Adrenal gland (tissue), 12 donors: ENCODE measurements around the gene TMEM156. TPM values are rescaled to one million over a fixed set of nuclear protein-coding genes. Genes with fewer than 3 reads are reported as not detected.
A peak's percentile ranks its signal among the peaks of the same experiment; 100 is the strongest.
"Not testable (repeated sequence)": the region's sequence is repeated elsewhere in the genome, so short reads cannot be mapped to it uniquely, and the experiment has no call there.

ENCODE experiments used
- DNase-seq, 7 donors: peaks; one replicate each; pipeline ENCODE4 v3.0.0-alpha.2; 2019 to 2020
- H3K27ac ChIP-seq, 5 donors: fragments of 200-600 bp; sonication (generic) in 4 of 5; 1 replicate in 3 of 5; 2 replicates in 2 of 5; pipeline versions ENCODE4 v1.5.1 to v1.8.0; 2016 to 2020; ENCODE audit warnings: mild to moderate bottlenecking in 1 of 5
- H3K27me3 ChIP-seq: fragments of 200-600 bp; 2 replicates; pipeline ENCODE4 v1.8.0; 2021
- H3K36me3 ChIP-seq, 2 donors: fragments of 200-600 bp; replicated peaks in 1 of 2; 1 replicate in 1 of 2; 2 replicates in 1 of 2; pipeline versions ENCODE4 v1.5.1 to v1.8.0; 2018 to 2022
- H3K4me1 ChIP-seq, 2 donors: fragments of 200-600 bp; replicated peaks in 1 of 2; 1 replicate in 1 of 2; 2 replicates in 1 of 2; pipeline versions ENCODE4 v1.5.1 to v1.8.0; 2018 to 2021
- H3K4me3 ChIP-seq, 4 donors: fragments of 200-600 bp; sonication (generic) in 3 of 4; one replicate each; pipeline ENCODE4 v1.5.1; 2016 to 2018
- H3K9me3 ChIP-seq, 3 donors: fragments of 200-600 bp; sonication (generic) in 1 of 3; replicated peaks in 1 of 3; 1 replicate in 2 of 3; 2 replicates in 1 of 3; pipeline versions ENCODE4 v1.5.1 to v1.8.0; 2016 to 2021
- CTCF ChIP-seq, 6 experiments: fragments of 450-650 bp in 4 of 6; fragments of 200-600 bp in 2 of 6; sonication (generic) in 1 of 6; IDR thresholded peaks; 1 replicate in 5 of 6; 2 replicates in 1 of 6; pipeline versions ENCODE4 v1.5.1 to v1.8.0; 2016 to 2021; ENCODE audit warnings: antibody characterized with exemption in 6 of 6, mild to moderate bottlenecking in 2 of 6, moderate library complexity in 1 of 6
- POLR2A ChIP-seq, 2 donors: fragments of 450-650 bp; IDR thresholded peaks; one replicate each; pipeline ENCODE4 v1.6.1; 2017; ENCODE audit warnings: antibody characterized with exemption in 2 of 2, mild to moderate bottlenecking in 2 of 2, moderate library complexity in 1 of 2
- WGBS, 4 donors: extraction: QIAGEN DNeasy Blood & Tissue Kit in 2 of 4; methylation state at CpG; one replicate each; pipeline versions ENCODE4 v1.1.5 to v1.1.7; 2013 to 2017; 5-methylcytosine and 5-hydroxymethylcytosine counted together
- intact Hi-C, 2 donors: fragments of 100-400 bp; cut with DNase I; formaldehyde crosslinking; loops; one replicate each; pipeline versions ENCODE4 v1.14.1 to v1.15.0; 2022 to 2023
- polyA plus RNA-seq, 3 donors: library from polyadenylated mRNA; stranded (reverse); fragments of 200-250 nt in 2 of 3; fragments of 350-450 nt in 1 of 3; fragmentation: Illumina TruSeq in 1 of 3; extraction: RNeasy Lipid Tissue Mini Kit (QIAGEN cat#74804) in 1 of 3; gene quantifications; one replicate each; pipeline ENCODE4 v1.2.3, GENCODE V29; 2013 to 2014
- total RNA-seq, 9 donors: library from RNA; depleted of rRNA in 4 of 9; stranded (reverse); fragments of >200 nt in 4 of 9; fragments of 120-200 nt in 1 of 9; fragmentation: NEBNext Ultra II Directional in 1 of 9; extraction: Animal tissue kit (Norgen Biotek cat#: 25700) in 1 of 9; gene quantifications; one replicate each; pipeline versions ENCODE4 v1.1.0 to v1.2.4, GENCODE V29; 2013 to 2023
- donor health status: healthy with polysubstance abuse.
- donor health status: Bipolar disorder and iron deficiency.
- donor health status: DM: yes; HTN: yes; CAD: no.
- donor health status: DM: no; HTN: no; CAD: no.
- donor health status: DM: no; HTN: no; CAD: no.
- donor health status: DM: yes; HTN: yes; CAD: no.

The TMEM156 gene
- total and polyA plus RNA-seq, 12 donors: 0.29 to 4.1 (median 0.88) TPM; not detected in 2

- no peak overlapping the region for H3K4me3 ChIP-seq
- no peaks in the 10 kb centered on the region for H3K27me3 ChIP-seq
- DNase-seq: no peak
- no peak for TF ChIP-seq POLR2A (IDR thresholded peaks at IDR 0.05)
- no peak for TF ChIP-seq CTCF (IDR thresholded peaks at IDR 0.05)
- H3K36me3 ChIP-seq: no peaks in the 10 kb centered on the region
- intact Hi-C loops: no loop called here
- no peaks in the 10 kb centered on the region for H3K9me3 ChIP-seq
- 87 to 96% (median 95%) methylated on average over 5 of the region's 5 CpGs for WGBS, 4 donors
- H3K4me1 ChIP-seq: no peaks in the 10 kb centered on the region
- no peak overlapping the region for H3K27ac ChIP-seq
These were observed 42.0 kb downstream of the TMEM156 start for GRCh38 chr4:38990241-38990640.

GRCh38 chr4:38989487-38989886, 42.7 kb downstream of the TMEM156 start:
- DNase-seq: peak in 1 of 7 donors; percentile 31
- H3K4me3 ChIP-seq: no peak overlapping the region
- H3K36me3 ChIP-seq: no peaks in the 10 kb centered on the region
- WGBS, 4 donors: 86 to 95% (median 92%) methylated on average over 6 of the region's 6 CpGs
- intact Hi-C loops: no loop called here
- no peaks in the 10 kb centered on the region for H3K27me3 ChIP-seq
- TF ChIP-seq CTCF (IDR thresholded peaks at IDR 0.05): no peak
- TF ChIP-seq POLR2A (IDR thresholded peaks at IDR 0.05): no peak
- H3K27ac ChIP-seq: no peak overlapping the region
- no peaks in the 10 kb centered on the region for H3K9me3 ChIP-seq
- no peaks in the 10 kb centered on the region for H3K4me1 ChIP-seq

DNA sequence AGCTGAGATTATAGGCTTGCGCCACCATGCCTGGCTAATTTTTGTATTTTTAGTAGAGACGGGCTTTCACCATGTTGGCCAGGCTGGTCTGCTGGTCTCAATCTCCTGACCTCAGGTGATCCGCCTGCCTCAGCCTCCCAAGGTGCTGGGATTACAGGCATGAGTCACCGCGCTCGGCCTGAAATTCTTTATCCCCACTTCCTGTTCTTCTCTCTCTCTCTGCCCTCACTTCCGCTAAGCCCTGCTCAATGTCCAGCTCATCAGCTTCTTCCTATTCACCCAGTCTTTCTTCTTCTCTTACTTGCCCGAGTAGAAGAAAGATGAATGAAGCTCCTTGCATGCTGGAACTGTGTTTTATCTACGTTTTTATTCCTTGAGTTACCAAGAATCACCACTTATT, 43.9 kb downstream of the TMEM156 start:
- intact Hi-C loops, H3K4me1 ChIP-seq, H3K9me3 ChIP-seq, H3K36me3 ChIP-seq, H3K27ac ChIP-seq, DNase-seq, H3K4me3 ChIP-seq, H3K27me3 ChIP-seq: not testable (repeated sequence)
- WGBS, 4 donors: 73 to 95% (median 87%) methylated on average over 7 to 9 of the region's 9 CpGs

GRCh38 chr4:38987491-38987890, 44.7 kb downstream of the TMEM156 start:
- H3K4me3 ChIP-seq: no peak overlapping the region
- no peaks in the 10 kb centered on the region for H3K4me1 ChIP-seq
- DNase-seq: no peak
- intact Hi-C loops: no loop called here
- no peaks in the 10 kb centered on the region for H3K27me3 ChIP-seq
- TF ChIP-seq POLR2A (IDR thresholded peaks at IDR 0.05) (no peak), CTCF (IDR thresholded peaks at IDR 0.05) (no peak)
- no peaks in the 10 kb centered on the region for H3K9me3 ChIP-seq
- H3K36me3 ChIP-seq: no peaks in the 10 kb centered on the region
- no peak overlapping the region for H3K27ac ChIP-seq

DNA sequence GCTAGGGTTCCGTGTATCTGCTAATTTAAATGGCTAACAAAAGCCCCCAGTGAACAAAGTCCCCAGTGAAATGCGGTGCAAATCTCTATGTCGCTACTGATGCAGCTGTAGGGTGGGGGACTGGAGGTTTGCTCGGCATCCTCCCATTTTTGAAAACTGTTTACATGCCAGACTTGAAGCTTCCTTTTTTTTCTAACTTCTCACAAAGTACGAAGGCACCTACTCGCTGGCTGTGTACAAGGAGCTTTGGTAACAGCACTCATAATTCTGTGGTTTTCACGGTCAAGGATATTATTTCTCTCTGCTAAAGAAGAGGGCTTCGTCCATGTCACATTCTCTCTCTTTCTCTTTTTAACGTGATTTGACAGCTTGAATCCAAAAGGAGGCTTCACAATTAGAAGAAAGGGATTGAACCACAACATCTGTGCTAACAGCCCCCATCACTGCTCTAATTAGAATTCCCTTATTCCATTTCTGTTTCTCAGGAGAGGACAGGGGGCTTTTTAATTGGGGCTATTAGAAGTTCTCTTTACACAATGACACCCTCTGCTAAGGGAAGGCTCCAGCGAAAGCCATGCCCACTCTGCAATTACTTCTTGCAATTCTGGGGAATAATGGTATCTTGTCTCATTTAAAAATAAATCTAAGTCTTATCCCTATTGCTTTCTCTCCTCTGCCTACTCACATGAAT, 46.7 kb downstream of the TMEM156 start:
- Histone ChIP-seq H3K4me1 (no peaks in the 10 kb centered on the region), H3K4me3 (no peak overlapping the region), H3K9me3 (no peaks in the 10 kb centered on the region), H3K27me3 (no peaks in the 10 kb centered on the region), H3K36me3 (no peaks in the 10 kb centered on the region), H3K27ac (no peak overlapping the region)
- TF ChIP-seq CTCF (IDR thresholded peaks at IDR 0.05) (no peak), POLR2A (IDR thresholded peaks at IDR 0.05) (no peak)
- intact Hi-C loops: no loop called here
- 56 to 69% (median 62%) methylated on average over 10 of the region's 10 CpGs for WGBS, 4 donors
- DNase-seq: no peak
